HepG2 (cell line): ENCODE measurements around the gene SIGLEC6. TPM values are rescaled to one million over a fixed set of nuclear protein-coding genes. Genes with fewer than 3 reads are reported as not detected.

Experiments
- ATAC-seq: fragments of 200-7000 bp; cut with Tn5 transposase; 3 replicates; pipeline ENCODE4 v1.9.1; 2020; ENCODE audit warnings: mild to moderate bottlenecking, moderate library complexity
- BruUV-seq: library from RNA; stranded (reverse); fragments of 400-500 nt; replicated peaks from 2 replicates; lab custom pipeline; 2021; lab: Mats Ljungman, UMichigan
- CTCF ChIA-PET: fragments of 300-600 bp; formaldehyde crosslinking; extraction: SDS; loops from one replicate; lab custom pipeline; 2021; ENCODE audit warnings: low total read pairs, inconsistent platforms, low intra/inter-chr PET ratio; lab: Yijun Ruan, JAX
- POLR2A ChIA-PET: fragments of 350-600 bp; sonication (Branson Sonifier 250); formaldehyde crosslinking; loops from one replicate; lab custom pipeline; 2020; ENCODE audit warnings: antibody characterized with exemption, inconsistent platforms; lab: Yijun Ruan, JAX
- DNase-seq: peaks from one replicate; pipeline ENCODE4 v3.0.0-alpha.2; 2015; ENCODE audit warnings: low spot score
- FAIRE-seq: peaks from 3 replicates; lab custom pipeline; 2011; peaks lifted over from hg19 to GRCh38; lab: Jason Lieb, UNC
- H2AFZ ChIP-seq: one replicate; pipeline ENCODE4 v1.6.1; 2011; ENCODE audit warnings: low read length, inconsistent platforms
- H3K27ac ChIP-seq: fragments of 300-600 bp; 3 replicates; pipeline ENCODE4 v1.8.0; 2011; ENCODE audit warnings: mixed run types, mild to moderate bottlenecking, mixed read lengths, low read length, inconsistent platforms; ENCODE audit not compliant: insufficient read depth; ENCODE audit errors: extremely low read length
- H3K27me3 ChIP-seq, 2 experiments: fragments of 200-600 bp in 1 of 2; 2 replicates in 1 of 2; 3 replicates in 1 of 2; pipeline versions ENCODE4 v1.6.0 to v1.8.0; 2011; ENCODE audit warnings: low read length in 2 of 2, mild to moderate bottlenecking in 2 of 2, moderate library complexity in 2 of 2, inconsistent platforms in 1 of 2; ENCODE audit not compliant: insufficient read depth in 2 of 2, control insufficient read depth in 1 of 2
- H3K36me3 ChIP-seq, 2 experiments: fragments of 200-600 bp in 1 of 2; replicated peaks in 1 of 2; 2 replicates in 1 of 2; 3 replicates in 1 of 2; pipeline versions ENCODE4 v1.5.1 to v1.8.0; 2011; ENCODE audit warnings: low read length in 2 of 2, inconsistent platforms in 1 of 2; ENCODE audit not compliant: insufficient read depth in 2 of 2, control insufficient read depth in 1 of 2
- H3K4me1 ChIP-seq: 2 replicates; pipeline ENCODE4 v1.5.1; 2012; ENCODE audit warnings: low read length, inconsistent platforms; ENCODE audit not compliant: insufficient read depth
- H3K4me2 ChIP-seq: 2 replicates; pipeline ENCODE4 v1.6.0; 2011; ENCODE audit warnings: low read depth, low read length, inconsistent platforms
- H3K4me3 ChIP-seq, 3 experiments: fragments of 200-600 bp in 1 of 3; sonication (generic), shearing (Covaris generic) in 1 of 3; replicated peaks in 1 of 3; 2 replicates each; pipeline ENCODE4 v1.5.1; 2011 to 2016; ENCODE audit warnings: low read length in 3 of 3, inconsistent platforms in 2 of 3, low read depth in 2 of 3, mild to moderate bottlenecking in 2 of 3, control low read depth in 1 of 3, mixed read lengths in 1 of 3; ENCODE audit not compliant: insufficient read depth in 1 of 3
- H3K79me2 ChIP-seq: one replicate; pipeline ENCODE4 v1.6.1; 2011; ENCODE audit warnings: low read length, inconsistent platforms; ENCODE audit not compliant: insufficient read depth
- H3K9ac ChIP-seq: 2 replicates; pipeline ENCODE4 v1.6.0; 2011; ENCODE audit warnings: mild to moderate bottlenecking, low read depth, low read length, inconsistent platforms; ENCODE audit not compliant: insufficient read depth
- H3K9me3 ChIP-seq: 2 replicates; pipeline ENCODE4 v1.5.1; 2012; ENCODE audit warnings: mild to moderate bottlenecking, low read length
- H4K20me1 ChIP-seq: 2 replicates; pipeline ENCODE4 v1.6.0; 2011; ENCODE audit warnings: inconsistent platforms, mild to moderate bottlenecking, low read length, moderate library complexity; ENCODE audit not compliant: insufficient read depth
- BRD4 ChIP-seq: sonication (generic); formaldehyde crosslinking; IDR thresholded peaks from 2 replicates; pipeline ENCODE4 v1.4.0; 2020; ENCODE audit warnings: missing genetic modification reagents
- CBFB ChIP-seq: sonication (generic); formaldehyde crosslinking; IDR thresholded peaks from 2 replicates; pipeline ENCODE4 v1.4.0; 2020; ENCODE audit warnings: missing genetic modification reagents
- CBX1 ChIP-seq: IDR thresholded peaks from one replicate; pipeline ENCODE4 v1.6.1; 2016; ENCODE audit warnings: antibody characterized with exemption, low read depth
- CC2D1A ChIP-seq: sonication (generic); formaldehyde crosslinking; IDR thresholded peaks from 2 replicates; pipeline ENCODE4 v1.8.1; 2023; ENCODE audit warnings: mild to moderate bottlenecking, missing genetic modification reagents
- CCDC6 ChIP-seq: sonication (generic); formaldehyde crosslinking; IDR thresholded peaks from 2 replicates; pipeline ENCODE4 v1.8.1; 2022; ENCODE audit warnings: mild to moderate bottlenecking, missing genetic modification reagents, moderate library complexity
- ETS1 ChIP-seq: sonication (generic); formaldehyde crosslinking; IDR thresholded peaks from 2 replicates; pipeline ENCODE4 v1.4.0; 2020; ENCODE audit warnings: missing genetic modification reagents
- FOXC1 ChIP-seq: sonication (generic); formaldehyde crosslinking; IDR thresholded peaks from 2 replicates; pipeline ENCODE4 v1.8.0; 2022; ENCODE audit warnings: mild to moderate bottlenecking, missing genetic modification reagents, borderline replicate concordance
- KLF9 ChIP-seq: IDR thresholded peaks from 2 replicates; pipeline ENCODE4 v1.6.1; 2016; ENCODE audit warnings: low read depth
- PAWR ChIP-seq: sonication (generic); formaldehyde crosslinking; IDR thresholded peaks from 2 replicates; pipeline ENCODE4 v1.4.0; 2020; ENCODE audit warnings: missing genetic modification reagents, mild to moderate bottlenecking, borderline replicate concordance
- PHF8 ChIP-seq: sonication (generic); formaldehyde crosslinking; IDR thresholded peaks from 2 replicates; pipeline ENCODE4 v1.5.0; 2020; ENCODE audit warnings: missing genetic modification reagents
- RBFOX2 ChIP-seq: fragments of 200-400 bp; formaldehyde crosslinking; IDR thresholded peaks from 2 replicates; pipeline ENCODE4 v1.6.1; 2017; ENCODE audit warnings: low read depth, mild to moderate bottlenecking, low read length
- TBX3 ChIP-seq: fragments of 450-650 bp; IDR thresholded peaks from 2 replicates; pipeline ENCODE4 v1.6.1; 2017; ENCODE audit warnings: antibody characterized with exemption, mild to moderate bottlenecking, inconsistent platforms, borderline replicate concordance
- TOPORS ChIP-seq: sonication (generic); formaldehyde crosslinking; IDR thresholded peaks from 2 replicates; pipeline ENCODE4 v1.8.0; 2023; ENCODE audit warnings: mild to moderate bottlenecking, missing genetic modification reagents
- ZSCAN31 ChIP-seq: sonication (generic); formaldehyde crosslinking; IDR thresholded peaks from 2 replicates; pipeline ENCODE4 v1.5.0; 2020; ENCODE audit warnings: low read depth, mild to moderate bottlenecking, missing genetic modification reagents
- WGBS: methylation state at CpG from one replicate; pipeline ENCODE4 v1.1.6; 2017; ENCODE audit warnings: low lambda C conversion rate; 5-methylcytosine and 5-hydroxymethylcytosine counted together
- in situ Hi-C: cut with HindIII; loops from 2 replicates; pipeline ENCODE4 v1.10.0; 2017; ENCODE audit warnings: low pct_unique_long_range_greater_than_20kb; ENCODE audit not compliant: extremely low pct_ligation_motif_present
- intact Hi-C: fragments of 100-400 bp; cut with micrococcal nuclease; formaldehyde crosslinking; loops from one replicate; pipeline ENCODE4 v1.10.0; 2022; ENCODE audit not compliant: unreplicated experiment
- polyA plus RNA-seq, 8 experiments: library from polyadenylated mRNA; depleted of rRNA in 3 of 8; stranded (reverse) in 7 of 8; unstranded in 1 of 8; fragments of >200 nt; fragmentation: Illumina TruSeq in 4 of 8; extraction: Trizol in 4 of 8; gene quantifications; 2 replicates each; pipeline versions ENCODE4 v1.2.1 to v1.2.3, GENCODE V29; 2011 to 2016; ENCODE audit warnings: low read depth in 4 of 8, missing spikeins in 1 of 8, mixed read lengths in 1 of 8; ENCODE audit not compliant: insufficient read depth in 1 of 8
- total RNA-seq, 5 experiments: library from RNA; depleted of rRNA; stranded (reverse); fragments of >200 nt; fragmentation: Illumina TruSeq; extraction: Trizol; gene quantifications; 2 replicates each; pipeline ENCODE4 v1.2.3, GENCODE V29; 2016; ENCODE audit warnings: low read depth in 1 of 5
- TF ChIP-seq, protein P1 (sequence below), 2 experiments: IDR thresholded peaks; 2 replicates each; pipeline ENCODE4 v1.6.1; 2011 to 2012; ENCODE audit warnings: low read length in 2 of 2, borderline replicate concordance in 1 of 2, low read depth in 1 of 2, mild to moderate bottlenecking in 1 of 2, moderate library complexity in 1 of 2
- TF ChIP-seq, protein P2 (sequence below): sonication (generic); formaldehyde crosslinking; IDR thresholded peaks from 2 replicates; pipeline ENCODE4 v1.5.1; 2020; ENCODE audit warnings: missing genetic modification reagents, mild to moderate bottlenecking, borderline replicate concordance
- TF ChIP-seq, protein P3 (sequence below): sonication (generic); formaldehyde crosslinking; IDR thresholded peaks from 2 replicates; pipeline ENCODE4 v1.4.0; 2020; ENCODE audit warnings: missing genetic modification reagents

Gene SIGLEC6
- total and polyA plus RNA-seq, 2 of the 13 experiments (the other 11 are each of a cell fraction or from before 2014, with no cell fraction given): not detected

DNA sequence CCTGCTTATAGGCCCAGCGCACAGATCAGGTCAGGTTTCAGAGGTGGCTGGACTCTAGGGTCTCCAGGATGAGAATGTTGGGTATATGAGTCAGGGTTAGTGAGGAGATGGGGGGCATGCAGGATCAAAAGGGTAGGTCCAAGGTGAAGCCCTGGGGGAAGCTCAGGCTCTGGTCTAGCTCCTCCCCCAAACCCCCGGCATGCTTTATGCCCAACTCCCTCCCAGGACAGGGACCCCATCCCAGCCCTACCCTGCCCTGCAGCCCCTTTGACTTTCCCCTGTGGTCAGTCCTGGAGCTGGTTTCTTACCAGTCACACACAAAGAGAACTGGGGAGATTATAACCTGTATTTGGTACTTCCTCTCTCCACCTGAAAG lies 62.9 kb downstream of the SIGLEC6 start:
- Histone ChIP-seq H2AFZ (no peak overlapping the region), H3K27me3 (no peaks in the 10 kb centered on the region), H3K4me3 (no peak overlapping the region), H3K4me1 (peaks cover 6% of the 10 kb centered on the region), H3K27ac (no peak overlapping the region), H3K9me3 (no peaks in the 10 kb centered on the region), H3K9ac (no peak overlapping the region), H4K20me1 (no peaks in the 10 kb centered on the region), H3K4me2 (no peak overlapping the region), H3K36me3 (no peaks in the 10 kb centered on the region), H3K79me2 (no peaks in the 10 kb centered on the region)
- intact Hi-C loops: no loop called here
- WGBS: 0% methylated on average over 1 of the region's 2 CpGs
- DNase-seq (no peak), FAIRE-seq (no peak), ATAC-seq (no peak)
- ChIA-PET CTCF (no interaction called here), POLR2A (no interaction called here)
- in situ Hi-C loops: no loop called here
- no TSS peak for BruUV-seq
- TF ChIP-seq, protein P1, sequence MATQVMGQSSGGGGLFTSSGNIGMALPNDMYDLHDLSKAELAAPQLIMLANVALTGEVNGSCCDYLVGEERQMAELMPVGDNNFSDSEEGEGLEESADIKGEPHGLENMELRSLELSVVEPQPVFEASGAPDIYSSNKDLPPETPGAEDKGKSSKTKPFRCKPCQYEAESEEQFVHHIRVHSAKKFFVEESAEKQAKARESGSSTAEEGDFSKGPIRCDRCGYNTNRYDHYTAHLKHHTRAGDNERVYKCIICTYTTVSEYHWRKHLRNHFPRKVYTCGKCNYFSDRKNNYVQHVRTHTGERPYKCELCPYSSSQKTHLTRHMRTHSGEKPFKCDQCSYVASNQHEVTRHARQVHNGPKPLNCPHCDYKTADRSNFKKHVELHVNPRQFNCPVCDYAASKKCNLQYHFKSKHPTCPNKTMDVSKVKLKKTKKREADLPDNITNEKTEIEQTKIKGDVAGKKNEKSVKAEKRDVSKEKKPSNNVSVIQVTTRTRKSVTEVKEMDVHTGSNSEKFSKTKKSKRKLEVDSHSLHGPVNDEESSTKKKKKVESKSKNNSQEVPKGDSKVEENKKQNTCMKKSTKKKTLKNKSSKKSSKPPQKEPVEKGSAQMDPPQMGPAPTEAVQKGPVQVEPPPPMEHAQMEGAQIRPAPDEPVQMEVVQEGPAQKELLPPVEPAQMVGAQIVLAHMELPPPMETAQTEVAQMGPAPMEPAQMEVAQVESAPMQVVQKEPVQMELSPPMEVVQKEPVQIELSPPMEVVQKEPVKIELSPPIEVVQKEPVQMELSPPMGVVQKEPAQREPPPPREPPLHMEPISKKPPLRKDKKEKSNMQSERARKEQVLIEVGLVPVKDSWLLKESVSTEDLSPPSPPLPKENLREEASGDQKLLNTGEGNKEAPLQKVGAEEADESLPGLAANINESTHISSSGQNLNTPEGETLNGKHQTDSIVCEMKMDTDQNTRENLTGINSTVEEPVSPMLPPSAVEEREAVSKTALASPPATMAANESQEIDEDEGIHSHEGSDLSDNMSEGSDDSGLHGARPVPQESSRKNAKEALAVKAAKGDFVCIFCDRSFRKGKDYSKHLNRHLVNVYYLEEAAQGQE (IDR thresholded peaks at IDR 0.05; ENCODE audit: borderline replicate concordance in 1 of 2, low read depth in 1 of 2, low read length in 2 of 2): no peak
- no peak for TF ChIP-seq ZSCAN31 (CRISPR knock-in tag)
- TF ChIP-seq CCDC6 (CRISPR knock-in tag): no peak
- no peak for TF ChIP-seq KLF9 (CRISPR knock-in tag)
- TF ChIP-seq, protein P2, sequence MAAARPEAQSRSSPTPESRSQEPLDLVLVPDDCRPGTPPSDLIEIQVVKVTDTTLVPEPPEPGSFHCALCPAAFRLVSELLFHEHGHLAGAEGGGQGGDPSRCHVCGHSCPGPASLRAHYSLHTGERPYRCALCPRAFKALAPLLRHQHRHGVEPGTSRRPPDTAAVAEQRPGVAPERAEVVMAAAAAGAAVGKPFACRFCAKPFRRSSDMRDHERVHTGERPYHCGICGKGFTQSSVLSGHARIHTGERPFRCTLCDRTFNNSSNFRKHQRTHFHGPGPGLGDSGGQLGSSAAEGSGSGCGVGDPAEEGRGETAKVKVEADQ (CRISPR knock-in tag): no peak
- no peak for TF ChIP-seq TOPORS (CRISPR knock-in tag)
- TF ChIP-seq PAWR: no peak
- TF ChIP-seq ETS1 (CRISPR knock-in tag): no peak
- TF ChIP-seq FOXC1 (CRISPR knock-in tag): no peak
- TF ChIP-seq BRD4 (CRISPR knock-in tag): no peak
- no peak for TF ChIP-seq RBFOX2
- TF ChIP-seq CBX1: no peak
- TF ChIP-seq, protein P3, sequence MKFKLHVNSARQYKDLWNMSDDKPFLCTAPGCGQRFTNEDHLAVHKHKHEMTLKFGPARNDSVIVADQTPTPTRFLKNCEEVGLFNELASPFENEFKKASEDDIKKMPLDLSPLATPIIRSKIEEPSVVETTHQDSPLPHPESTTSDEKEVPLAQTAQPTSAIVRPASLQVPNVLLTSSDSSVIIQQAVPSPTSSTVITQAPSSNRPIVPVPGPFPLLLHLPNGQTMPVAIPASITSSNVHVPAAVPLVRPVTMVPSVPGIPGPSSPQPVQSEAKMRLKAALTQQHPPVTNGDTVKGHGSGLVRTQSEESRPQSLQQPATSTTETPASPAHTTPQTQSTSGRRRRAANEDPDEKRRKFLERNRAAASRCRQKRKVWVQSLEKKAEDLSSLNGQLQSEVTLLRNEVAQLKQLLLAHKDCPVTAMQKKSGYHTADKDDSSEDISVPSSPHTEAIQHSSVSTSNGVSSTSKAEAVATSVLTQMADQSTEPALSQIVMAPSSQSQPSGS (CRISPR knock-in tag): no peak
- no peak for TF ChIP-seq TBX3
- no peak for TF ChIP-seq PHF8 (CRISPR knock-in tag)
- TF ChIP-seq CBFB (CRISPR knock-in tag): no peak
- no peak for TF ChIP-seq CC2D1A (CRISPR knock-in tag)
